Right lobe of liver (tissue), 6 donors: ENCODE measurements around the gene DCAF6. TPM values are rescaled to one million over a fixed set of nuclear protein-coding genes. Genes with fewer than 3 reads are reported as not detected.
"Not testable (repeated sequence)": the region's sequence is repeated elsewhere in the genome, so short reads cannot be mapped to it uniquely, and the experiment has no call there.

ENCODE experiments used
- ATAC-seq, 4 donors: fragments of 200-7000 bp; cut with Tn5 transposase; one replicate each; pipeline ENCODE4 v1.9.1; 2020; ENCODE audit warnings: mild to moderate bottlenecking in 4 of 4, moderate library complexity in 4 of 4
- DNase-seq, 3 donors: peaks; one replicate each; pipeline ENCODE4 v3.0.0-alpha.2; 2020
- H3K27ac ChIP-seq, 3 donors: fragments of 200-600 bp; one replicate each; pipeline ENCODE4 v1.8.0; 2022
- H3K27me3 ChIP-seq, 2 donors: fragments of 200-600 bp; one replicate each; pipeline ENCODE4 v1.8.0; 2022
- H3K36me3 ChIP-seq, 4 donors: fragments of 200-600 bp; sonication (generic) in 1 of 4; one replicate each; pipeline versions ENCODE4 v1.5.1 to v1.8.0; 2017 to 2022; ENCODE audit warnings: control low read depth in 1 of 4
- H3K4me1 ChIP-seq, 4 donors: fragments of 200-600 bp; sonication (generic) in 1 of 4; one replicate each; pipeline versions ENCODE4 v1.5.1 to v1.8.0; 2017 to 2022; ENCODE audit warnings: control low read depth in 1 of 4
- H3K4me3 ChIP-seq, 3 donors: fragments of 200-600 bp; one replicate each; pipeline ENCODE4 v1.8.0; 2022
- H3K9me3 ChIP-seq, 4 donors: fragments of 200-600 bp; sonication (generic) in 1 of 4; one replicate each; pipeline versions ENCODE4 v1.5.1 to v1.8.0; 2017 to 2022; ENCODE audit warnings: control low read depth in 1 of 4
- POLR2A ChIP-seq: fragments of 450-650 bp; IDR thresholded peaks from one replicate; pipeline ENCODE4 v1.6.1; 2017; ENCODE audit warnings: antibody characterized with exemption, mild to moderate bottlenecking
- WGBS: methylation state at CpG from one replicate; pipeline ENCODE4 v1.1.6; 2018; ENCODE audit warnings: low coverage, low lambda C conversion rate; ENCODE audit not compliant: insufficient coverage; ENCODE audit errors: missing lambda C conversion rate; 5-methylcytosine and 5-hydroxymethylcytosine counted together
- intact Hi-C, 2 donors: fragments of 100-400 bp; cut with DNase I; formaldehyde crosslinking; loops; one replicate each; pipeline versions ENCODE4 v1.11.2 to v1.14.1; 2022
- total RNA-seq, 6 experiments: library from RNA; depleted of rRNA in 2 of 6; stranded (reverse); fragments of >200 nt in 2 of 6; fragmentation: NEBNext Ultra II Directional in 3 of 6; extraction: Animal tissue kit (Norgen Biotek cat#: 25700) in 3 of 6; gene quantifications; one replicate each; pipeline versions ENCODE4 v1.1.0 to v1.2.4, GENCODE V29; 2016 to 2023
- TF ChIP-seq, protein P1 (sequence below), 4 donors: fragments of 200-600 bp in 3 of 4; fragments of 450-650 bp in 1 of 4; IDR thresholded peaks; one replicate each; pipeline versions ENCODE4 v1.5.1 to v1.8.0; 2016 to 2022; ENCODE audit warnings: antibody characterized with exemption in 4 of 4, mild to moderate bottlenecking in 2 of 4
- donor health status: DM: no; HTN: yes; CAD: no.
- donor health status: DM: no; HTN: no; CAD: no.
- donor health status: DM: no; HTN: no; CAD: no.
- donor health status: DM: no; HTN: yes; CAD: no.
- donor health status: DM: no; HTN: yes; CAD: no.

DCAF6 gene
- total RNA-seq, 6 experiments from 2014 or later, result 35.8 to 65.9 (median 48.8) TPM

DNA sequence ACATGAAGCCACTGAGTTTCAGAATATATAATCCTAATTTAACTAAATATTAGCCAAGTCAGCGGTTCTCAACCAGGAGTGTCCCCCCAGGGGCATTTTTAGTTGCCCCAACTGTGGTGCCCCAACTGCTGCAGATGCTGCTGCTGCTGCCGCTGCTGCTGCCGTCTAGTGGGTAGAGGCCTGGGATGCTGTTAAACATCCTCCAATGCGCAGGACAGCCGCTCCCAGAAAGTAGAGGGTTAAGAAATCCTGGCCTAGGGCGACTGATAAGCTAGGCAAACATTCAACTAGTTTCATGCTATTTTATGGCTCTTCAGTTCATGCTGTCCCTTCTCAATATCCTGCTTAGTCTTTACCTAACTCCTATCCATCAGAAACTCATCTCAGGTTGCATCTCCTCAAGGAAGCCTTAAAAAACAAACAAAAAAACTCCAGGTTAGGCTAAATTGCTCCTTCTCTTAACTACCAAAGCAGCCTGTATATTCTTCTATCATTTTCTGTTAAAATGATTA is 9.9 kb upstream of the DCAF6 start:
- peaks cover 0 to 81% (median 5%) of the 10 kb centered on the region in 4 donors for H3K4me1 ChIP-seq
- 26% methylated on average over 2 of the region's 6 CpGs for WGBS

DNA sequence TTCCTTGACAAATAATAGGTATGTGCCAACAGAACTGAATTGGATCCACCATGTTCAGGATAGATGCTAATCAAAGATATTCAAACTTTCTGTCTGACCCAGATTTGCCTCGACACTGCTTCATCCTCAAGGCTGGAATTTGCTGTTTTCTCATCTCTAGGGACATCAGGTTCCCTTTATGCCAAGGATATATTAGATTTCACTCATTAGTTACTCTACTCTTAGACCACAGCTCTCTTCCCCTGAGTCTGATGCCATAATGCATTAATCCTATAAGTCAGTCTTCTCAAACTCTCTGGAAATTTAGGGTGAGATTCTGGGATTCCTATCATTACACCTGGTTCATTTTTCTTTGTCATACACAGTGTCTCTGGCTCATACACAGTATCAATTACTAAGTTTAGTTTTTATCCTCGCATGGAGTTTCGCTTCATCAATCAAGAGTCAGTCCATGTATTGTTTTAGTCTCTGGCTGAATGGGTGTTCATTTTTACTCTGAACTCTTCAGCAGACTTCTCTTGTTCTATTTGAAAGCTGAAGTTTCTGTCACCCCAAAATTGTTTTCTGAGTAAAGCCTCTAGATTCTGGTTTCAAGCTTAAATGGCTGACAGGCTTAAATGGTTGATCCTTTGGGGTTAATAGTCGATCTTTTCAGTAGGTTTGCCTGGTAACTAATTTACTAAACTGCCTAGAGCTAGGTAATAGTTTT is 9.3 kb upstream of the DCAF6 start:
- H3K4me3 ChIP-seq, result peak overlapping the region in 2 of 3 donors; percentile 23 to 33
- intact Hi-C loops, result no loop called here
- 29% methylated on average over 4 of the region's 4 CpGs for WGBS
- H3K9me3 ChIP-seq, result no peaks in the 10 kb centered on the region
- ATAC-seq (peak; percentile 20 to 62 (median 26)), DNase-seq (no peak)
- H3K36me3 ChIP-seq, result peaks cover 0 to 3% (median 0%) of the 10 kb centered on the region in 4 donors
- H3K27me3 ChIP-seq, result no peaks in the 10 kb centered on the region
- TF ChIP-seq, protein P1, sequence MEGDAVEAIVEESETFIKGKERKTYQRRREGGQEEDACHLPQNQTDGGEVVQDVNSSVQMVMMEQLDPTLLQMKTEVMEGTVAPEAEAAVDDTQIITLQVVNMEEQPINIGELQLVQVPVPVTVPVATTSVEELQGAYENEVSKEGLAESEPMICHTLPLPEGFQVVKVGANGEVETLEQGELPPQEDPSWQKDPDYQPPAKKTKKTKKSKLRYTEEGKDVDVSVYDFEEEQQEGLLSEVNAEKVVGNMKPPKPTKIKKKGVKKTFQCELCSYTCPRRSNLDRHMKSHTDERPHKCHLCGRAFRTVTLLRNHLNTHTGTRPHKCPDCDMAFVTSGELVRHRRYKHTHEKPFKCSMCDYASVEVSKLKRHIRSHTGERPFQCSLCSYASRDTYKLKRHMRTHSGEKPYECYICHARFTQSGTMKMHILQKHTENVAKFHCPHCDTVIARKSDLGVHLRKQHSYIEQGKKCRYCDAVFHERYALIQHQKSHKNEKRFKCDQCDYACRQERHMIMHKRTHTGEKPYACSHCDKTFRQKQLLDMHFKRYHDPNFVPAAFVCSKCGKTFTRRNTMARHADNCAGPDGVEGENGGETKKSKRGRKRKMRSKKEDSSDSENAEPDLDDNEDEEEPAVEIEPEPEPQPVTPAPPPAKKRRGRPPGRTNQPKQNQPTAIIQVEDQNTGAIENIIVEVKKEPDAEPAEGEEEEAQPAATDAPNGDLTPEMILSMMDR (IDR thresholded peaks at IDR 0.05), result no peak
- TF ChIP-seq POLR2A, result no peak
- H3K4me1 ChIP-seq, result peaks cover 0 to 81% (median 7%) of the 10 kb centered on the region in 4 donors
- peak overlapping the region; percentile 40 to 63 (median 53) for H3K27ac ChIP-seq

More for the DNA sequence above, 9.9 kb upstream of the DCAF6 start:
- Histone ChIP-seq H3K4me3 (peak overlapping the region in 2 of 3 donors; percentile 5 to 33), H3K36me3 (peaks cover 0 to 3% (median 0%) of the 10 kb centered on the region in 4 donors), H3K9me3 (no peaks in the 10 kb centered on the region), H3K27ac (peak overlapping the region; percentile 40 to 63 (median 53)), H3K27me3 (no peaks in the 10 kb centered on the region)
- ATAC-seq (peak; percentile 82 to 93 (median 90)), DNase-seq (peak; percentile 50 to 70 (median 62))
- TF ChIP-seq POLR2A, result peak; percentile 29
- TF ChIP-seq, protein P1 (IDR thresholded peaks at IDR 0.05), result peak; percentile 19 to 40 (median 23)
- intact Hi-C loops, result no loop called here

DNA sequence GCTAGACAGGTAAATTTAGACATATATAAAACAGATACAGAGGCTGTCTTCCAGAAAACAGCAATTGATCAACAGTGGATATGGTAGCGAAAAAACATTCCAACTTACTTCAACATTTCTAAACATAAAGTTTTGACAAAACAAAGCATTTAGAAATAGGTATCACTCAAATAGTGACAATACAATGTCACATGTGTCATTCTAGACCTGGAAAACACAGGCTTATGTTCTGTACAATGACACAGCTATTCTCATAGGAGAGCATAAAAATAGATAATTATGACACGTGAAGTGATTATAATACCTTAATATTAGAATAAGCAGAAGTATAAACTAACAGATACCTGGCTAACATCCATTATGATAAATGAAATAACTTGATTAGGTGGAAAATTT is 8.0 kb upstream of the DCAF6 start:
- TF ChIP-seq, protein P1 (IDR thresholded peaks at IDR 0.05), result no peak
- no peak for TF ChIP-seq POLR2A
- H3K36me3 ChIP-seq, result peaks cover 0 to under 1% (median 0%) of the 10 kb centered on the region in 4 donors
- intact Hi-C loops, result no loop called here
- DNase-seq (no peak), ATAC-seq (peak in 1 of 4 donors; percentile 13)
- H3K4me3 ChIP-seq, result peak overlapping the region in 2 of 3 donors; percentile 23 to 33
- peaks cover 0 to 80% (median 7%) of the 10 kb centered on the region in 4 donors for H3K4me1 ChIP-seq
- H3K27ac ChIP-seq, result peak overlapping the region; percentile 20 to 63 (median 53)
- 33% methylated on average over 2 of the region's 2 CpGs for WGBS
- H3K27me3 ChIP-seq, result no peaks in the 10 kb centered on the region
- no peaks in the 10 kb centered on the region for H3K9me3 ChIP-seq

DNA sequence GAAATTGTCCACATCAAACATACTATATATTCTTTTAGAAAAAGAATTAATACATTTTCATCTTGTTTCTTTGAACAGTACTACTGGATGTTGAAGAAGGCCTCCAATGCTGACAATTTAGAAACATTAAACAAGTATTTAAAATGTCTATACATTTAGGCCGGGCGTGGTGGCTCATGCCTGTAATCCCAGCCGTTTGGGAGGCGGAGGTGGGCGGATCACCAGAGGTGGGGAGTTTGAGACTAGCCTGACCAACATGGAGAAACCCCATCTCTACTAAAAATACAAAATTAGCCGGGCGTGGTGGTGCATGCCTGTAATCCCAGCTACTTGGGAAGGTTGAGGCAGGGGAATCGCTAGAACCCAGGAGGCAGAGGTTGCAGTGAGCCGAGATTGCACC is 7.6 kb upstream of the DCAF6 start:
- H3K27ac ChIP-seq, result peak overlapping the region; percentile 20 to 63 (median 53)
- intact Hi-C loops, result not testable (repeated sequence)

DNA sequence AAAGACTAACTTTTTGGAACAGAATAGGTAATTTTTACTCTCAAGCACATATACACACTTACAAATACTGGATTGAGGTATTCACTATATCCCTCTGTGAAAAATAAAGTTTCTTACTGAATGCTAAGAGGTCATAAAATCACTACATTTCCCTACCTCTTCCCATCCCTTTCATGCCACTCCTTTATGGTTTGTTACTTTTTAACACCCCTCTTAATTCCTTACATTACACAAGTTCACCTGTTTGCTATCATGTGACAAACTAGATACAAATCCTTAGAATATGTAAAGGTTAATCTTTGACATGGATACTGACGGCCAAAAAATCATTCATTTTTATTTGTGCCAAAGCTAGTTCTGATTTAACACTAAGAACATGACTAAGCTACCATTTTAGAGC is 6.8 kb upstream of the DCAF6 start:
- 36% methylated on average over 1 of the region's 1 CpG for WGBS
- Histone ChIP-seq H3K27me3 (no peaks in the 10 kb centered on the region), H3K9me3 (no peaks in the 10 kb centered on the region), H3K36me3 (no peaks in the 10 kb centered on the region), H3K4me1 (peaks cover 0 to 75% (median 7%) of the 10 kb centered on the region in 4 donors), H3K27ac (peak overlapping the region; percentile 20 to 63 (median 43)), H3K4me3 (peak overlapping the region in 1 of 3 donors; percentile 33)
- TF ChIP-seq POLR2A, result no peak
- TF ChIP-seq, protein P1 (IDR thresholded peaks at IDR 0.05), result no peak
- intact Hi-C loops, result no loop called here
- DNase-seq (no peak), ATAC-seq (no peak)

More for the DNA sequence above, 7.6 kb upstream of the DCAF6 start:
- not testable (repeated sequence) for H3K36me3 ChIP-seq, ATAC-seq, H3K9me3 ChIP-seq, H3K27me3 ChIP-seq, DNase-seq
- Histone ChIP-seq H3K4me3 (peak overlapping the region in 1 of 3 donors; percentile 33), H3K4me1 (peaks cover 0 to 78% (median 7%) of the 10 kb centered on the region in 4 donors)
- 42% methylated on average over 7 of the region's 9 CpGs for WGBS
